ENCODE results near the gene SLC39A7. TPM values are rescaled to one million over a fixed set of nuclear protein-coding genes. Genes with fewer than 3 reads are reported as not detected.

SLC39A7 gene
- total and polyA plus RNA-seq, 2 of the 13 experiments (the other 11 are each of a cell fraction or from before 2014, with no cell fraction given) = 142 to 229 TPM

GRCh38 chr6:33201147-33201545 is 479 bp downstream of the SLC39A7 start:
- H3K9me3 ChIP-seq (ENCODE audit: low read length) = no peaks in the 10 kb centered on the region
- peak; percentile 1; the same call in 2 of the 3 replicates for ATAC-seq
- peaks cover 11 to 35% of the 10 kb centered on the region in 2 experiments for H3K36me3 ChIP-seq (replicated peaks in 1 of 2; ENCODE audit: control insufficient read depth in 1 of 2, insufficient read depth in 2 of 2, low read length in 2 of 2)
- H4K20me1 ChIP-seq (ENCODE audit: insufficient read depth, low read length) = peaks cover 29% of the 10 kb centered on the region
- peak; percentile 50 for DNase-seq (ENCODE audit: low spot score)
- no peak for FAIRE-seq
- peak overlapping the region; percentile 99 for H3K4me2 ChIP-seq (ENCODE audit: low read depth, low read length)
- CTCF ChIA-PET (ENCODE audit: low intra/inter-chr PET ratio, low total read pairs) = interaction anchor here (1.4 kb wide), 1 partner anchor 47 kb away, joined by 4 read pairs; no protein-coding TSS in a partner anchor
- POLR2A ChIA-PET = no interaction called here
- H3K79me2 ChIP-seq (ENCODE audit: insufficient read depth, low read length) = peaks cover 44% of the 10 kb centered on the region
- H3K4me1 ChIP-seq (ENCODE audit: insufficient read depth, low read length) = peaks cover 68% of the 10 kb centered on the region
- no peak overlapping the region for H2AFZ ChIP-seq (ENCODE audit: low read length)
- BruUV-seq (replicated peaks) = TSS peak; percentile 83
- H3K9ac ChIP-seq (ENCODE audit: insufficient read depth, low read depth, low read length) = peak overlapping the region; percentile 99
- WGBS (ENCODE audit: low lambda C conversion rate) = 0% methylated on average over 5 of the region's 14 CpGs
- peak overlapping the region; percentile 99 for H3K27ac ChIP-seq (ENCODE audit: extremely low read length, insufficient read depth, low read length)
- intact Hi-C loops (cut with micrococcal nuclease; ENCODE audit: unreplicated experiment) = loop anchor here (1.0 to 2.0 kb wide), 2 partner anchors 48 to 70 kb away; partner anchors contain the start of gene VPS52
- in situ Hi-C loops (cut with HindIII; ENCODE audit: extremely low pct_ligation_motif_present, low pct_unique_long_range_greater_than_20kb) = loop anchor here (5.0 to 10.0 kb wide), 3 partner anchors 46 to 214 kb away; partner anchors contain the start of genes CUTA, PHF1 and RGL2
- peak overlapping the region; percentile 87 to 93 (median 93) for H3K4me3 ChIP-seq (replicated peaks in 1 of 3; ENCODE audit: insufficient read depth in 1 of 3, low read depth in 2 of 3, low read length in 3 of 3)
- peaks cover 0 to 4% of the 10 kb centered on the region in 2 experiments; a peak in 1 of 5 replicates for H3K27me3 ChIP-seq (ENCODE audit: control insufficient read depth in 1 of 2, insufficient read depth in 2 of 2, low read length in 2 of 2)
- TF ChIP-seq SNAI1 (CRISPR knock-in tag; IDR thresholded peaks at IDR 0.05; ENCODE audit: borderline replicate concordance) (no peak), ATF3 (CRISPR knock-in tag; IDR thresholded peaks at IDR 0.05) (0 out of 2 replicates have a peak, but pooled peaks have one; percentile 13), EZH2 (conservative IDR thresholded peaks at IDR 0.05; ENCODE audit: low read depth, low read length) (no peak), SIN3A (IDR thresholded peaks at IDR 0.05; ENCODE audit: borderline replicate concordance, low read depth, low read length) (peak; percentile 82; the same call in 1 of the 2 replicates), SAFB2 (CRISPR knock-in tag; IDR thresholded peaks at IDR 0.05; ENCODE audit: borderline replicate concordance, low read depth) (peak; percentile 42; the same call in 1 of the 2 replicates), SOX13 (IDR thresholded peaks at IDR 0.05) (no peak), SOX13 (CRISPR knock-in tag; conservative IDR thresholded peaks at IDR 0.05 in 1 of 2, IDR thresholded peaks at IDR 0.05 in 1 of 2) (0 out of 4 replicates have a peak, but pooled peaks of 1 of the 2 experiments have one; percentile 85), SIX4 (CRISPR knock-in tag; IDR thresholded peaks at IDR 0.05) (0 out of 2 replicates have a peak, but pooled peaks have one; percentile 4), ZC3H13 (CRISPR knock-in tag; IDR thresholded peaks at IDR 0.05) (0 out of 2 replicates have a peak, but pooled peaks have one; percentile 19), PAX8 (CRISPR knock-in tag; IDR thresholded peaks at IDR 0.05; ENCODE audit: borderline replicate concordance) (0 out of 2 replicates have a peak, but pooled peaks have one; percentile 13), HES4 (CRISPR knock-in tag; IDR thresholded peaks at IDR 0.05; ENCODE audit: borderline replicate concordance) (peak; percentile 44; the same call in 1 of the 2 replicates), POLR2AphosphoS2 (IDR thresholded peaks at IDR 0.05; ENCODE audit: low read depth, low read length) (0 out of 2 replicates have a peak, but pooled peaks have one; percentile 6), ZSCAN22 (CRISPR knock-in tag; IDR thresholded peaks at IDR 0.05) (no peak), ZNF292 (CRISPR knock-in tag; IDR thresholded peaks at IDR 0.05; ENCODE audit: borderline replicate concordance, low read depth) (0 out of 2 replicates have a peak, but pooled peaks have one; percentile 22), ZNF256 (CRISPR knock-in tag; conservative IDR thresholded peaks at IDR 0.05) (peak; percentile 12; the same call in 1 of the 2 replicates), RBFOX2 (IDR thresholded peaks at IDR 0.05; ENCODE audit: low read depth, low read length) (peak; percentile 48; the same call in 1 of the 2 replicates), MAF1 (CRISPR knock-in tag; IDR thresholded peaks at IDR 0.05; ENCODE audit: borderline replicate concordance) (0 out of 2 replicates have a peak, but pooled peaks have one; percentile 46), EEA1 (CRISPR knock-in tag; IDR thresholded peaks at IDR 0.05; ENCODE audit: borderline replicate concordance) (peak; percentile 27; the same call in 1 of the 2 replicates), ESRRA (CRISPR knock-in tag; IDR thresholded peaks at IDR 0.05; ENCODE audit: low read depth) (peak; percentile 13; the same call in 1 of the 2 replicates)
- TF ChIP-seq, protein P1, sequence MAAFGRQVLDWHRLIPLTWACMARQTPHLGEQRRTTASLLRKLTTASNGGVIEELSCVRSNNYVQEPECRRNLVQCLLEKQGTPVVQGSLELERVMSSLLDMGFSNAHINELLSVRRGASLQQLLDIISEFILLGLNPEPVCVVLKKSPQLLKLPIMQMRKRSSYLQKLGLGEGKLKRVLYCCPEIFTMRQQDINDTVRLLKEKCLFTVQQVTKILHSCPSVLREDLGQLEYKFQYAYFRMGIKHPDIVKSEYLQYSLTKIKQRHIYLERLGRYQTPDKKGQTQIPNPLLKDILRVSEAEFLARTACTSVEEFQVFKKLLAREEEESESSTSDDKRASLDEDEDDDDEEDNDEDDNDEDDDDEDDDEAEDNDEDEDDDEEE (CRISPR knock-in tag; IDR thresholded peaks at IDR 0.05) = peak; percentile 82; the same call in 1 of the 2 replicates
- TF ChIP-seq, protein P2, sequence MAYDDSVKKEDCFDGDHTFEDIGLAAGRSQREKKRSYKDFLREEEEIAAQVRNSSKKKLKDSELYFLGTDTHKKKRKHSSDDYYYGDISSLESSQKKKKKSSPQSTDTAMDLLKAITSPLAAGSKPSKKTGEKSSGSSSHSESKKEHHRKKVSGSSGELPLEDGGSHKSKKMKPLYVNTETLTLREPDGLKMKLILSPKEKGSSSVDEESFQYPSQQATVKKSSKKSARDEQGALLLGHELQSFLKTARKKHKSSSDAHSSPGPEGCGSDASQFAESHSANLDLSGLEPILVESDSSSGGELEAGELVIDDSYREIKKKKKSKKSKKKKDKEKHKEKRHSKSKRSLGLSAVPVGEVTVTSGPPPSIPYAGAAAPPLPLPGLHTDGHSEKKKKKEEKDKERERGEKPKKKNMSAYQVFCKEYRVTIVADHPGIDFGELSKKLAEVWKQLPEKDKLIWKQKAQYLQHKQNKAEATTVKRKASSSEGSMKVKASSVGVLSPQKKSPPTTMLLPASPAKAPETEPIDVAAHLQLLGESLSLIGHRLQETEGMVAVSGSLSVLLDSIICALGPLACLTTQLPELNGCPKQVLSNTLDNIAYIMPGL (CRISPR knock-in tag; IDR thresholded peaks at IDR 0.05; ENCODE audit: borderline replicate concordance in 1 of 2, low read depth in 1 of 2) = peak in 1 of 2 experiments; percentile 57; a peak in 2 of 4 replicates
